Amniotic stem cell (primary cell): ENCODE data around the gene BNIPL.

ENCODE experiments used
- DNase-seq: peaks from one replicate; lab custom pipeline; 2025; lab: John Stamatoyannopoulos, UW

Gene BNIPL

DNA sequence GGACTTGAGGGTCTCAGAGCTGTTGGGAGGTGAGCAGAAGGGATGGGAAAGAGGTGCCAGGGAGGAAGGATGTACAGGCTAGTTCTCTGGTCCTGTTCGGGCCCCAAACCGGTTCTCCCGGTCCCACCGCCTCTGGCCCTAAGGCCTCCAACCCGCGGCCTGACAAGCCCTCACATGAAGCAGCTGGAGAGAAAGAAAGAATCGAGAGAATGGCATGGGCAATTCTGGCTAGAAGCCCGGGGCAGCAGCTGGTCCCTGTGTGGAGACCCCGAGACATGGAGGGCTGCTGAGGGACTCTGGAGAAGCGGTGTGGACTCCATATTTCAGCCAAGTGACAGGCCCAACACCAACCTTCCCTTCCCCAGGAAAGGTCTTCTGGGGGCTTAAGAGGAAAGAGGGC is 22.3 kb downstream of the BNIPL start:
- DNase-seq, result no peak

DNA sequence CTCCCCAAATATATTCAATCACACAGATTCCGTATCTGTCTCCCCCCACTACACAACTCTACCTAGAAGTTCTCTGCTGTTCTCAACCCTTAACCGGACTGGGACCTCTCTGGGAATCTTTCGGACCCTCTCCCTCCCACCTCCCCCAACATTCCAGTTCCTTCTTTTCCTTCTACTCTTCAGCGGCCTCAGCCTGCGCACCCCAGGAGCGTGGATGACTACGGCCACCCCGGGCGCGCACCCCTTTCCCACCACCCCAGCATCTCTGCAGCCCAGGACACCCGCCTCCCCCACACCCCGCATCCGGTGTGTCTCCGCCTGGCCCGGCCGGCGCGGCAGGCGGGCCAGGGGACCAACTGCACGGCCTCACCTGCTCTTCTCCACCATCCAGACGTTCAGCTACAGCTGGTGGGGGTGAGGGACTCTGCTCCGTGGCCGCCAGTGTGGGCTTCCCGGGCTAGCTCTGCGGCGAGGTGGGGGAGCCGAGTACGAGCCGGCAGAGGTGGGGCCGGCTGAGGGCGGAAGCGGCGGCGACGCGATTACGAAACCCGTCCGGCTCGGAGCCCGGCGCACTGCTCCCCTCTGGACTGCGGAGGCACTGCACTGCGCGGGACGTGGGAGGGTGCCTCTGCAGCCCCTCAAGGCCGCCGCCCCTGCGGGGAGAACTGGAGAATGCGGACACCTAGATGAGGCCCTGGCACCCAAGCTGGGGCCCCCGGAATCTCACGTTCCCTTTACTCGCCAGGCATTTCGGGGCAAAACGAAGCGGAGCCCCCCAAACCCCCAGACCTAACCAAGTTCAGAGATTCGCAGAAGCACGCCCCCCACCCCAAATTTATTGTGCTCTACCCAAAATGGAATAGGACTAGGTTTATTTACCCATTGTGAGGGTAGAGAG is 23.0 kb downstream of the BNIPL start, which contains the start of gene CDC42SE1:
Gene CDC42SE1 (minus strand): TSS at position 514 of the 898 bp plus-strand sequence. CDS start 3,892 bp downstream, outside the sequence.
- peak; percentile 73 for DNase-seq

DNA sequence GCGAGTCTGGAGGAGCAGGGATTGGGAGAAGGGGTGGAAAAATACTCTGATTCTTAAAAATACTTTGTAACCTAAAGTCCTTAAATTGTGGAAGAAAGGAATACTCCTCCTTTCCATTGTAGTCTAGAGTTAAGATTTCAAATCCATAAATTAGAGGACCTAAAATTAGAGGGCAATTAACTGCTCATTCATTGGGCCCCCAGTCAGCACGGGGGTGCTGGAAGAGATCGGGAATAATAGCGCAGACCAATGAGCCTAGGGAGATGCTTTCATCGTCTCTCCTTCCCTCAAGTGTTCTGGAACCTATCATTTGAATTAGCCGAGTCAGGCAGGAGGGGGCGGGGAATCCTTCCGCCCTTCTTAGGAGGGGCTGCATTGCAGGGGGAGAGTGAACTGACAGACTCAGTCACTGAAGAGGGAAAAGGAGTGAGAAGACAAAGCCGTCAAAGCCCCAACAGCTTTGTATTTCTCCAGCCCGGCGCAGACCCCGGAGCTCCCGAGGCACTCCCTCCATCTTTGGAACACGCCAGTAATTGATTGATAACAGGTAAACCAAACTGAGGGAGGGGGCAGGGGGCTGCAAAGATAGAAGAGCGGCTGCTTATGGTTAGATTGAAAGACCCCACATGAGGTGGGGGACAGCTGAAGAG is 23.7 kb downstream of the BNIPL start, which contains the start of gene MLLT11:
Gene MLLT11 (plus strand): TSS at position 391 of the 650 bp plus-strand sequence. CDS start 6,828 bp downstream, outside the sequence.
- peak; percentile 41 for DNase-seq

DNA sequence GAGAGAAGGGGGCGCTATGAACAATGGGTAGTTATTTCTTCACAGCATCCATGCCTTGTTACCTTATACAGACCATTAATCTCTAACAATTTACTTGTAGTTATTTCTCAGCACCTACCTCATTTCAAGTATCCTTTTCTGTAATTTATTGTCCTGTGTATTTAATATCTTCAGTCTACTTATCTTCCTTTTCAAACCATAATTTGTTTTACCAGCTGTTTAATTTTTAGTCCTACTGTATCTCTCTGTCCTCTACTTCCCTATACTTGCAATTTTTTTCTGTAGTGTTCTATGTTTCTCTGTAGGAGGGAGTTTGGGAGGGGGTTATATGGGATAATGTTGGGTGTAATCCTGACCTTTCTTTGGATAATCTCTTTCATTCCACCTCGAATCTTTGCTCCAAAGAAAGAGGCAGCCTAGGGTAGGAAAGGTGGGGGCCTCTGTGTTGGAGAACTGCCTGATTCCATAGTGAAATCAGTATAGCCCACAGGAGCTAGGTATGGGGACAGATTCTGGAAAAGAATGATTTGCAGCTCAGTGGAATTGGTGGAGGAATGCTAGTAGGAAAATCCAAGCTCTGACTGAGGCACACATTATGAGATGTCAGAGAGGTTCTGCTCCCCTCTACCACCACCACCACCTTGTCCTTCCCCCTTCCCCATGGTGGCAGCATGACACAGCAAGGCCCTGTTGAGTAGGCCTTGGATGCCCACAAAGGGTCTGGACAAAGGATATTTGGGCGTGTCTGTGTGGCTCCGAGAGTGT is 24.5 kb downstream of the BNIPL start:
- DNase-seq, result no peak

DNA sequence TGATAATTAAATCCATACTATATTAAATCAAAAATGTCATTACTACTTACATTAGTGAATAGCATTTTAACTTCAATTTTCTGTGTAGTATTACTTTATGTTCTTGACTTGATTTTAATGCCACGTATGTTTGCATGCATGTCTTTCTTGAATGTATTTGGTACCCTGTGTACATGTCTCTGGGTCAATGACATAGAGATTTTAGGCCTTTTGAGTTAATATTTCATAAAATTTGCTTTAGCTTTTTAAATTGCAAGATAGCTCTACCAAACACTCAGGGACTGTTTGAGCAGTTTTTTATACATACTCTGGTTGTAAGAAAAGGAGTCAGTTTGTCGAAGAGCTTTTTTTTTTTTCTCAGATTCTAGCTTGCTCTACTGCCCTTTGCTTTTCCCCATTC is 25.3 kb downstream of the BNIPL start:
- no peak for DNase-seq

DNA sequence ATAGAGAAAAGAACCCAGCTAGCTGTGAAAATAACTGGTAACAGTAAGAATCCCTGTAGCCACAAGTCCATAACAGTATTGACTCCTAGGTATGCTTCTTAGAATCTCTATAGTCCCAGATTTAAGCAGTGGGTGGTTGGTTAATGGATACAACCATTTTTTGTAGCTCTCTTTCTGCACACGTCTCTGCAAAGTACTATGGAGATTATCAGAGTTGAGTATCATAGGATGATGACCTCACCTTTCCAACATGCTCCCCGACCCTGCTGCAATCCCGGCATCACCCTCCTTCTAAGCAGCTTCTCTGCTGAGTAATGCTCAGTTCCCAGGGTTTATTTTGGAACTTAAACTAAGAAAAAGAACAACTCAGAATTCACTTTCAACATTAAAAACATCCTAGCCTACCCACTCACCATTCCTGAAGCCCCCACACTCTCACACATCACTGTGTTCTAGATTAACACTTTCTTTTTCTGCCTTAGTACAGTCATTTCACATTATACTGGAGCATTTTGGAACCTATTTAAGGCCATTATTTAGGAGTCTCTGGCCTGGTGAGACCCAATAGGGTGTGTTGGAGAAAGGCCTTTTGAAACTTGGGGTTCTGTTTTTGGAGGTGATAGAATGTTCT is 26.5 kb downstream of the BNIPL start:
- peak; percentile 74 for DNase-seq

DNA sequence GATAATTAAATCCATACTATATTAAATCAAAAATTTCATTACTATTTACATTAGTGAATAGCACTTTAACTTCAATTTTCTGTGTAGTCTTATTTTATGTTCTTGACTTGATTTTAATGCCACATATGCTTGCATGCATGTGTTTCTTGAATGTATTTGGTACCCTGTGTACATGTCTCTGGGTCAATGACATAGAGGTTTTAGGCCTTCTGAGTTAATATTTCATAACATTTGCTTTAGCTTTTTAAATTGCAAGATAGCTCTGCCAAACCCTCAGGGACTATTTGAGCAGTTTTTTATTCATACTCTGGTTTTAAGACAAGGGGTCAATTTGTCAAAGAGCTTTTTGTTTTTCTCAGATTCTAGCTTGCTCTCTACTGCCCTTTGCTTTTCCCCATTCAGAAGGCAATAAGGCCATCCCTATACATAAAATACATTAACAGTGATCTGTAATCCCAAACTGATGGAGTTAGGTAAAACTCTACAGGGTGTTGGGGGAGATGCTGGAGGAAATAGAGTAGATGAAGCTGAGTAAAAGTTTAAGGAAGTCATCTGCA is 28.8 kb downstream of the BNIPL start:
- no peak for DNase-seq

DNA sequence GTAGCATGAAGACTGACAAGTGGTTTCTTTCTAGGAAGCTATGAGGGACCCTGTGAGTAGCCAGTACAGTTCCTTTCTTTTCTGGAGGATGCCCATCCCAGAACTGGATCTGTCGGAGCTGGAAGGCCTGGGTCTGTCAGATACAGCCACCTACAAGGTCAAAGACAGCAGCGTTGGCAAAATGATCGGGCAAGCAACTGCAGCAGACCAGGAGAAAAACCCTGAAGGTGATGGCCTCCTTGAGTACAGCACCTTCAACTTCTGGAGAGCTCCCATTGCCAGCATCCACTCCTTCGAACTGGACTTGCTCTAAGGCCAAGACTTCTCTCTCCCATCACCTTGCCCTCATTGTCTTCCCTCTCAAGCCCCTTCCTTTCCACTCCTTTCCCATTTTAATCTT is 30.8 kb downstream of the BNIPL start:
- DNase-seq, result no peak

DNA sequence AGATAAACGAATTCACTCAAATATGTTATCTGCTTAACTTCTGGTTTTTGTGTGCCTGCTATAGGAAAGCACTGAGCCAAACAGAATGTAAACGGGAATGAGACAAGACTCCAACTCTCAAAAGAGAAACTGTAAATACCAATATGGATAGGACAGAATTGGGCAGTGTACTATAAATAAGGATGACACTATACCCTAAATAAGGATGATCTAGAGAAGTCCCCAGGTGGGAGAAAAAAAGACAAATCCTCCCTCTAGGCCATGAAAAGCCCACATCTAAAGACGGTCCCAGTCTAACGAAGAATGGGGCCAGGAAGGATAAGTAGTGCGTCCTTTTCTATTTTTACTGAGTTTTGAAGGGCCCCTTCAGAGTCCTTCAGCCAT is 32.7 kb downstream of the BNIPL start:
- DNase-seq, result no peak

DNA sequence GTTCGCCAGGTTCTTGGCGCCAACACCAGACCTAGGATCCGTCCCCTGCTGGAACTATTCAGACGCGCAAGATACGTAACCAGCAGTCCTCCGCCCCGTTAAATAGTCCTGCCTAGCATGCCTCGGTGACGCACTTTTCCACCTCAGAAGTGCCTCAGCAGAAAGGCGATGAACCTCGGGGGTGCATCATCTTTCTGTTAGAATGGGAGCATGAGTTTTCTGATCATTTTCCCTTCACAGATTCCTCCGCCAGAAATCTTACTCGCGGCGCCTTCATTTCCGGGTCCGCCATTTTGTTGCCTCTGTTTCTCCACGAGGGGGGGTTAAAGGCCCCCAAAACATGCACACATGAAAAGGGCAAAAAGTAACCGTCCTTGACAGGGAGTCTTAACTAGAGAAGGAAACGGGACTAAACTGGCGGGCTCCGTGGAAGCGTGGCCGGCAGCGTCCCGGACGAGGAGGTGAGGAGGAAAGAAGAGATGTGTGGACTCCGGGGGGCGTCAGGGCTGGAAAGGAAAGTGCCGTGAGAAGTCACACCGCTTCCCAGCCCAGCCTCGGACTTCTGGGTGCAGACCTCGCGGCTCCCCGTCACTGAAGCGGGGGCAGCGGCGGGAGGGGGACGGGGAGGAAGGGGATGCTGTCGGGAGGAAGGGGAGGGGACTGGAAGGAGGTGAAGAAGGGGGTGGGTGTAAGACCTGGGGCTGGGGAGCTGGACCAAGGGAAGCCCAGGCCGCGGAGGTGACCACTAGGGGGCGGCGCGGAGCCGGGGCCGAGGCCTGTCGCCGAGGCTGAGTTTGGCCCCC is 34.3 kb downstream of the BNIPL start, which contains the start of gene GABPB2:
Gene GABPB2 (plus strand): TSS at position 288 of the 803 bp plus-strand sequence. CDS start 17,429 bp downstream, outside the sequence.
- DNase-seq, result peak; percentile 86

DNA sequence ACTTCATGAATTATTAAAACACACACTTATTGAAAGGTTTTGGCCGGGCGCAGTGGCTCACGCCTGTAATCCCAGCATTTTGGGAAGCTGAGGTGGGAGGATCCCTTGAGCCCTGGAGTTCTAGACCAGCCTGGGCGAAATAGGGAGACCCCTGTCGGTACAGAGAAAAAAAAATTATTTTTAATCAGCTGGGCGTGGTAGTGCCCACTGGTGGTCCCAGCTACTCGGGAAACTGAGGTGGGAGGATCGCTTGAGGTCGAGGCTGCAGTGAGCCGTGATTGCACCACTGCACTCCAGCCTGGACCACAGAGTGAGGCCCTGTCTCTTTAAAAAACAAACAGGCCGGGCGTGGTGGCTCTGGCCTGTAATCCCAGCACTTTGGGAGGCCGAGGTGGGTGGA is 35.8 kb downstream of the BNIPL start:
- DNase-seq, result no peak

DNA sequence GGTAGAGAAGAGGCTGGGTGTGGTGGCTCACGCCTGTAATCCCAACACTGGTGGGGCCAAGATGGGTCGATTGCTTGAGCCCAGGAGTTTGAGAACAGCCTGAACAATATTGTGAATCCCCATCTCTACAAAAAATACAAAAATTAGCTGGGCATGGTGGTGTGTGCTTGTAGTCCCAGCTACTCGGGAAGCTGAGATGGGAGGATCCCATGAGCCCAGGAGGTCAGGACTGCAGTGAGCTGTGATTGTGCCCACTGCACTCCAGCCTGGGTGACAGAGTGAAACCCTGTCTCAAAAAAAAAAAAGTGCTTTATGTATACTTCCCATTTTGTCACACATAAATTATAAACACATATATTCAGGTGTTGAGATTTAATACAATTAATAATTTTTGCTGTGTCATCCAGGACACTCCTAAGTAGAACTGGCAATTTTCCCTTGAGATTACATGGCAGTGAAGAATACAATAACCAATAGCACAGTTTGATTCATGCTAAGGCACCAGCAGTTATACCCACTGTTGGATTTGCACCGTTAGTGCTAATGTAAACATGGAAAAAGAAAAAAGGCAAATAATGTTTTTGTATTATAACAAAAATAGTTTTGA is 49.7 kb downstream of the BNIPL start:
- DNase-seq, result no peak
